Natural killer cell treated with Interleukin-12 subunit alpha and Interleukin-12 subunit beta and Interleukin-15 and Interleukin-18, amount 100 ng/mL, for 72 hours (primary cell): Measurements from ENCODE around the gene TPD52L1. TPM values are rescaled to one million over a fixed set of nuclear protein-coding genes. Genes with fewer than 3 reads are reported as not detected.

Experiments
- ATAC-seq, 2 donors: fragments of 150-1000 bp; cut with Tn5 transposase in 1 of 2; sonication (Bioruptor Pico), chemical (Tn5 transposase) in 1 of 2; 2 replicates each; pipeline ENCODE4 v1.10.0; 2021
- DNase-seq: peaks from one replicate; pipeline ENCODE4 v3.0.0; 2022; ENCODE audit warnings: low spot score
- H3K27ac Mint-ChIP-seq, 2 donors: 1 replicate in 1 of 2; 2 replicates in 1 of 2; pipeline ENCODE4 v1.8.0; 2022; ENCODE audit warnings: mixed read lengths in 2 of 2, mild to moderate bottlenecking in 1 of 2, moderate library complexity in 1 of 2
- H3K27me3 Mint-ChIP-seq, 2 donors: 1 replicate in 1 of 2; 2 replicates in 1 of 2; pipeline ENCODE4 v1.8.0; 2022; ENCODE audit warnings: mixed read lengths in 2 of 2
- H3K36me3 Mint-ChIP-seq: one replicate; pipeline ENCODE4 v1.8.0; 2022; ENCODE audit warnings: mixed read lengths
- H3K4me1 Mint-ChIP-seq, 2 donors: 1 replicate in 1 of 2; 2 replicates in 1 of 2; pipeline ENCODE4 v1.8.0; 2022; ENCODE audit warnings: low read depth in 2 of 2, mixed read lengths in 2 of 2, mild to moderate bottlenecking in 1 of 2
- H3K4me3 Mint-ChIP-seq: one replicate; pipeline ENCODE4 v1.8.0; 2022; ENCODE audit warnings: mixed read lengths
- H3K9me3 Mint-ChIP-seq: 2 replicates; pipeline ENCODE4 v1.8.0; 2022; ENCODE audit warnings: mixed read lengths
- total RNA-seq, 2 donors: library from RNA; stranded (reverse); gene quantifications; one replicate each; pipeline ENCODE4 v1.2.3, GENCODE V29; 2022

Gene TPD52L1
- total RNA-seq, 2 donors from 2014 or later, result not detected

- DNase-seq, result no peak
- H3K27me3 Mint-ChIP-seq, result no peaks in the 10 kb centered on the region
- H3K27ac Mint-ChIP-seq, result no peak overlapping the region
- no peaks in the 10 kb centered on the region for H3K36me3 Mint-ChIP-seq
- ATAC-seq, result no peak
- no peaks in the 10 kb centered on the region for H3K4me1 Mint-ChIP-seq
- H3K9me3 Mint-ChIP-seq, result no peaks in the 10 kb centered on the region
- H3K4me3 Mint-ChIP-seq, result no peak overlapping the region
Observed at GRCh38 chr6:125231133-125231532, 77.6 kb downstream of the TPD52L1 start.

DNA sequence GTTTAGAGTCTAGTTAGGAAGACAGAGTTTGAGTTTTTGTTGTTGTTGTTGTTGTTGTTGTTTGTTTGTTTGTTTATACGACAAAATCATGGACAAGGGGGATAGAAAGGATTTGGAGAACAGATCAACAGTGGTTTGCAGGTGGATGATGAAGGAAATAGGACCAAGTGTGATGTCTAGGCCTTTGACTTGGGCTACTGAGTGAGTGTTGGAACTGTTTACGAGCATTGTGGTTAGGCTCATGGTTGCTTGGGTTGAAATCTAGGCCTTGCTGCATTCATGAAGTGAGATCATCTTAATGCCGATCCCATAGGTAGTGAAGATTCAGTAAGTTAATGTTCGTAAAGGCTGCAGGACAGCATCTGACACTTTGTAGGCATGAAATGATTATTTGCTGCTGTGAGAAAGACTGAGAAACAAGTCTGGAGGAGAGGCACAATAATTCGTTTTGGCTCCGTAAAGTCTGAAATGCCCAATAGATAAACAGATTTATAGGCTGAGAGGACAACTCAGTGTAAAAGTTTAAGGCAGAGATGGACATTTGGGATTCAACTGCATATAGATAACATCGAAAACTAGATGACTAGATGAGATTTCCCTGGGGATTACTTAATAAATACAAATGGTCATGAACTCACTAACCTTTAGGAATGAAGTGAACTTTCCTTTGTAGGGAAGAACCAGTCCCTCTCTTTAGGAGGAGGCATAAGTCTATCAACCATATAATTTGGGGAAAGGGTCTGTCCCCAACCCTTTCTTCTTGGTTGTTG, 78.2 kb downstream of the TPD52L1 start:
- no peak overlapping the region for H3K4me3 Mint-ChIP-seq
- DNase-seq, result no peak
- H3K9me3 Mint-ChIP-seq, result no peaks in the 10 kb centered on the region
- H3K27ac Mint-ChIP-seq, result no peak overlapping the region
- H3K27me3 Mint-ChIP-seq, result no peaks in the 10 kb centered on the region
- no peaks in the 10 kb centered on the region for H3K36me3 Mint-ChIP-seq
- no peak for ATAC-seq
- no peaks in the 10 kb centered on the region for H3K4me1 Mint-ChIP-seq

- Mint-ChIP-seq H3K27ac (no peak overlapping the region), H3K4me1 (no peaks in the 10 kb centered on the region), H3K4me3 (no peak overlapping the region), H3K9me3 (no peaks in the 10 kb centered on the region), H3K27me3 (no peaks in the 10 kb centered on the region), H3K36me3 (no peaks in the 10 kb centered on the region)
- no peak for ATAC-seq
- DNase-seq, result no peak
Observed at GRCh38 chr6:125232466-125232865, 78.9 kb downstream of the TPD52L1 start.

DNA sequence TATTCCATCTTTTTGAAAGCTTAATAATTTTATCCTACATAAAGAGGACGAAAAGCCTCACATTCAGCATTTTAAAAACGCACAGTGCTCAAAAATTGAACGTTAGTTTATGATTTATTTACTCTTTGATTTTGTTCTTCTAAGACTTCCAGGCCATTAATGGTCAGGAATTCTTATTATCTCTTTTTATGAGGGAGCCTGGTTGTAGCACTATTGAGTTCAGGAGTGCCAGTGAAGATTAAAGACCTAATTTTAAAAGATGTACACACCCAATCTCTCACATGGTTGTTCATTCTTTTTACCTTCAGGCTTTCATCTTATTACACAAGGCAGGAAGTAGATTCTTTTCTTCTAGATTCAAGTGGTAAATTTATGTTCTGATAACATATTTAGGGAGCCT, 79.6 kb downstream of the TPD52L1 start:
- Mint-ChIP-seq H3K36me3 (no peaks in the 10 kb centered on the region), H3K27ac (no peak overlapping the region), H3K27me3 (no peaks in the 10 kb centered on the region), H3K4me3 (no peak overlapping the region), H3K9me3 (no peaks in the 10 kb centered on the region), H3K4me1 (no peaks in the 10 kb centered on the region)
- DNase-seq (no peak), ATAC-seq (no peak)

DNA sequence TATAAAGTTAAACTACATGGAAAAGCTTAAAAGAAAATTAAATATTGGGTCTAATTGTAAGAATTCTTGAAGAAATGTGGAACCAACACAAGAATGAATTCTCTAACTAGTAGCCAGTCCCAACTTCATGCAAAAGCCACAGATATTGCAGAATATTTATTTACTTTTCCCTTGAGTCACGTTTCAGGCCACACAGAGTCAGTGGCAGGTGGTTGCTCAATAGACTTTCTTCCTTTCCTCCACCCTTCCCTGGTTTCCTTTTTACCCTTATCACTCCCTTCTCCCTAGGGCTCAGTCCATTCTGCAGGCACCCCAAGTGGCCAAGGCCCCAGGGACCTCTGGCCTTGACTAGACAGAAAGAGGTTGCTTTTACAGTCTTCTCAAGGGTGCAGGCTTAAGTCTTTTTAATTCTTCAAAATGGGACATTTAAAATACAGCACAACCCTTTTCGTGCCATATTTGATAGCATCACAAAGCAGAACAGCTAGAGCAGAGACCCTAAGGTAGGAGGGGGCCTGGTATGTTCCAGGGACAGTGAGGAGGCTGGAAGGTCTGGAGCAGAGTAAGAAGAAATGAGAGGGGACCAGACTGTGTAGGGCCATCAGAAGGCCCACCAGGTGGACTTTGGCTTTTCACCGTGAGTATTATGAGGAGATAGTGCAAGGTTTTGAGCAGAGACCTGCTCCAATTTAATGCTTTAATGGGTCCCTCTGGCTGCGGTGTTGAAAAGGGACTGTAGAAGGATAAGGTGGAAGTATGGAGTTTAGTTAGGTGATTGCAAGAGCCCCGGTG, 83.2 kb downstream of the TPD52L1 start:
- Mint-ChIP-seq H3K36me3 (peaks cover 13% of the 10 kb centered on the region), H3K4me1 (no peaks in the 10 kb centered on the region), H3K27me3 (peaks cover 2 to 8% of the 10 kb centered on the region in 2 donors), H3K9me3 (peaks cover 14% of the 10 kb centered on the region), H3K27ac (no peak overlapping the region), H3K4me3 (no peak overlapping the region)
- ATAC-seq (no peak), DNase-seq (no peak)

DNA sequence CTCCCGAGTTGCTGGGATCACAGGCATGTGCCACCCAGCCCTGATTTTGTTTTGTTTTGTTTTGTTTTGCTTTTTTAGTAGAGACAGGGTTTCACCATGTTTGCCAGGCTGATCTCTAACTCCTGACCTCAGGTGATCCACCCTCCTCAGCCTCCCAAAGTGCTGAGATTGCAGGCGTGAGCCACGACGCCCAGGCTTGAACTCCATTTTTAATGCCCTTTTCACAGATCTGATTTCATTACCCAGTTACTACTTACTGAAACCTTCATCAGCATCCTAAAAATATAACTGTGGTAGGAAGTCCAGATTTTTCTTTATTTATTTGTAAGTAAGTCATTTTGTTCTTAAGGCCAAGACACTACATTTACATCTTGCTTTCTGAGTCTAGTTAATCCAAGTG, 84.2 kb downstream of the TPD52L1 start:
- Mint-ChIP-seq H3K36me3 (peaks cover 21% of the 10 kb centered on the region), H3K4me3 (no peak overlapping the region)
- no peak for DNase-seq

DNA sequence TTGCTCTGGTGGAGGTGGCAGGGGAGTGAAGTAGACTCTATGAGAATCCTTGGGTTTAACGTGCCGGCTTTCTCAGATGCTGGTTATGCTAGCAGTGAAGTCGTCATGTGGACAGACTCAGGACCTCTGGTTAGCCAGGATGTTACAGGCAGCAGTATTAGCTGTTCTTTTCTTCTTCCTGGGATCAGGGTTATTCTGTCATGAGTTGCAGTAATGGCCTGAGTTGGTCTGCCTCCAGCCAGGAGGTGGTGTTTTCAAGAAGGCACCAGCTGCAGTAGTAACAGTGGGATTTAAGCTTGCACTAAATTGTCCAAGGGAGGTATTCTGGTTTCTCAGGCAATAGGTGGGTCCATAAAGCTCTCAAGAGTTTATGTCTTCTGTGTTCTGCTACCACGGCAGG, 91.5 kb downstream of the TPD52L1 start:
- no peak for DNase-seq
- Mint-ChIP-seq H3K27ac (no peak overlapping the region), H3K4me1 (no peaks in the 10 kb centered on the region), H3K9me3 (peaks cover 25% of the 10 kb centered on the region), H3K36me3 (peaks cover 28% of the 10 kb centered on the region), H3K4me3 (no peak overlapping the region), H3K27me3 (peaks cover 7 to 20% of the 10 kb centered on the region in 2 donors)
- ATAC-seq, result no peak

More for the DNA sequence above, 84.2 kb downstream of the TPD52L1 start:
- Mint-ChIP-seq H3K4me1 (no peaks in the 10 kb centered on the region), H3K27me3 (peaks cover 2 to 8% of the 10 kb centered on the region in 2 donors), H3K9me3 (peaks cover 20% of the 10 kb centered on the region), H3K27ac (no peak overlapping the region)
- ATAC-seq, result no peak

GRCh38 chr6:125245523-125246264, 92.1 kb downstream of the TPD52L1 start:
- no peak overlapping the region for H3K4me3 Mint-ChIP-seq
- ATAC-seq (no peak), DNase-seq (no peak)
- no peak overlapping the region for H3K27ac Mint-ChIP-seq
- H3K27me3 Mint-ChIP-seq, result peaks cover 7 to 16% of the 10 kb centered on the region in 2 donors
- peaks cover 26% of the 10 kb centered on the region for H3K36me3 Mint-ChIP-seq
- peaks cover 23% of the 10 kb centered on the region for H3K9me3 Mint-ChIP-seq
- no peaks in the 10 kb centered on the region for H3K4me1 Mint-ChIP-seq

DNA sequence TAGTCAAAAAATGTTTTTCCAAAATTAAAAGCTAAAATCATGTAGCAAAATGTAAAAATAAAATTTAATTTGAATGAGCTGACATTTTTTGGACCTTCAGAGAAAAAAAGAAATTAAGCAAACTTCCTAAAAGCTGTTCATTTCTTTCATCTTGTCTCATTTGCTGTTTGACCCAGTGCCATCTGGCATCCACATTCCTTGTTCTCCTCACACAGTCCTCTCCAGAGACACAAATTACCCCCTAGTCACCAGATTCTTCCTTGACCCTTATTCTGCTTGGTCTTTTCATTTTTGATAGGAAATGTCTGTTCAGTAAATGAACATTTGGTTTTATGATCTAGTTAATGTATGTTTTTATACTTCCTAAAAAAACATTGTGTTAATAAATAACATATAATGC, 93.0 kb downstream of the TPD52L1 start:
- no peak for ATAC-seq
- DNase-seq, result no peak
- H3K27ac Mint-ChIP-seq, result no peak overlapping the region
- no peak overlapping the region for H3K4me3 Mint-ChIP-seq
- no peaks in the 10 kb centered on the region for H3K4me1 Mint-ChIP-seq
- peaks cover 15% of the 10 kb centered on the region for H3K9me3 Mint-ChIP-seq
- H3K27me3 Mint-ChIP-seq, result peaks cover 5 to 12% of the 10 kb centered on the region in 2 donors
- H3K36me3 Mint-ChIP-seq, result peaks cover 17% of the 10 kb centered on the region

DNA sequence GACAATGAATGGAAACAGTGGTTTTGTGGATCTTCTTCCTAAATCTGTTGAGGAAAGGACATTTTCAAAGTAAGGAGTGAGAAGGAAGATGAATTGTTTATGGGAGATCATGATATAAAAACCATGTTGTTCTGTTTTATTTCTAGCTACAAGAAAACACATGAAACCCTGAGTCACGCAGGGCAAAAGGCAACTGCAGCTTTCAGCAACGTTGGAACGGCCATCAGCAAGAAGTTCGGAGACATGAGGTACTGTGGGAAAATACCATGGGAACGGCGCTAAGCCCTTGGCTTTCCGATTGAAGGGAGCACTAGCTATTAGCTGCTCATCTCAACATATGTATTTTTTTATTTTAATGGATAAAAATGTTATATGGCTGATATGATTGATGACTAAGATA, 94.6 kb downstream of the TPD52L1 start:
- Mint-ChIP-seq H3K27me3 (peaks cover 5 to 12% of the 10 kb centered on the region in 2 donors), H3K4me1 (peaks cover 0 to 4% of the 10 kb centered on the region in 2 donors), H3K9me3 (peaks cover 5% of the 10 kb centered on the region), H3K4me3 (no peak overlapping the region), H3K36me3 (peaks cover 3% of the 10 kb centered on the region), H3K27ac (no peak overlapping the region)
- DNase-seq, result no peak
- ATAC-seq, result no peak

DNA sequence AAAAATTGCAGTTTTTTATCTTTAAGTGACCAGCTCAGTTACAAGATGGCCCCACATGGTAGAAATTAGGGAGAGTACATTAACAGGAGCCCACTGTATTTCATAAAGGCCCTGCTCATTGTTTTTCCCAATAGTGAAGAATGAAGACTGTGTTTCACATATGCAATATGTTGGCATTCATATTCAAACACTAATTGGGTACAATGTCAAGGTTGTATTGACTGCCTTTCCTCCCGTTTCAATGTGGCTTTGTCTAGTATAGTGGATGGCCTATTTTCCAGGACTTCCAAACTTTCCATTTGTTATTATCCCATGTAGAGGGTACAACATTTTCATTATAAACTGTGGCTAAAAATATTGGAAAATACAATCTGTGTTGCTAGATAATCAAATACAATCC, 96.9 kb downstream of the TPD52L1 start:
- peaks cover 5 to 12% of the 10 kb centered on the region in 2 donors for H3K27me3 Mint-ChIP-seq

DNA sequence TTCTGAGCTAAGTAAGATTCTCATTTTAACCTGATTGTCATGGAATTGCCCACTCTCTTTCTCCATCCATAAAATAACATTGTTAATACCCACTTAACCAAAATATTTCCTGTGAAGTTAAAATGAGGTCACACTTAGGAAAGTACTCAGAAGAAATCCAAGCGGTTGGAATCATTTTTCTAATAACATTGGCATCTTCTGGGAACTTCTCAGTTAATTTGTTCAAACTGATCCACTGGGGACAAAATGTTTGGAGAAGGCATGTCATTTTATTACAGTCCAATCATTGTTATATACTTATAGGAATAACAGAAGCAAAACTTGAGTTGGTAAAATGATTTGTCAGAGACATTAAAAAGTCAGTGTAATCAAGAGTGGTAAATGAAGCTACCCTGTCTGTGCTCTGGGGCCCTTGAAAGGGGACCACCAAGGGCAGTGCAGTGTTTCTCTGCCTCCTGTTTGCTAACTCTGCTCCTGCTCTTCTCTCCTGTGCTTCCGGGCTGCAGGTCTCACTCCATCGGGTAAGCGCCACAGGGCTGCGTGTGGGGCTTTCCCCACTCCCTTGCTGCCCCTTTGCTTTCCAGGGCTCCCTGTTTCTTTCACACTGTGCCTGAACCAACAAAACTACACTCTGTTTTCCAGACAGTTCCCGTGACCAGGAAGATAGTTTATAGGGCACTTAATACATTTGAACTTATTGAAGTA, 98.1 kb downstream of the TPD52L1 start:
- DNase-seq, result no peak
- peak overlapping the region in 1 of 2 donors; percentile 61 for H3K27ac Mint-ChIP-seq
- ATAC-seq, result peak in 1 of 2 donors; percentile 43
- peaks cover 0 to 4% of the 10 kb centered on the region in 2 donors for H3K4me1 Mint-ChIP-seq
- no peak overlapping the region for H3K4me3 Mint-ChIP-seq
- no peaks in the 10 kb centered on the region for H3K36me3 Mint-ChIP-seq
- peaks cover 5 to 12% of the 10 kb centered on the region in 2 donors for H3K27me3 Mint-ChIP-seq
- no peaks in the 10 kb centered on the region for H3K9me3 Mint-ChIP-seq

More for the DNA sequence above, 96.9 kb downstream of the TPD52L1 start:
- no peaks in the 10 kb centered on the region for H3K36me3 Mint-ChIP-seq
- H3K4me1 Mint-ChIP-seq, result peaks cover 0 to 4% of the 10 kb centered on the region in 2 donors
- no peak overlapping the region for H3K4me3 Mint-ChIP-seq
- H3K27ac Mint-ChIP-seq, result no peak overlapping the region
- ATAC-seq (no peak), DNase-seq (no peak)
- H3K9me3 Mint-ChIP-seq, result no peaks in the 10 kb centered on the region

GRCh38 chr6:125252891-125253290, 99.3 kb downstream of the TPD52L1 start:
- Mint-ChIP-seq H3K27me3 (peaks cover 3 to 4% of the 10 kb centered on the region in 2 donors), H3K9me3 (no peaks in the 10 kb centered on the region), H3K36me3 (no peaks in the 10 kb centered on the region), H3K4me3 (no peak overlapping the region), H3K27ac (no peak overlapping the region), H3K4me1 (peaks cover 0 to 4% of the 10 kb centered on the region in 2 donors)
- DNase-seq (no peak), ATAC-seq (no peak)
